NCI-H2029 treated with DMSO at 0.1 percent for 48 hours (cell line): ENCODE data around the gene UTP11.

ENCODE experiments used
- DNase-seq: peaks from one replicate; lab custom pipeline; 2025; lab: John Stamatoyannopoulos, UW

Gene UTP11

GRCh38 chr1:38046333-38046883 is 33.9 kb downstream of the UTP11 start, which contains the start of gene POU3F1:
Gene POU3F1, minus strand, starts transcription at chr1:38046793. Its CDS starts 50 bp downstream, at chr1:38046743.
- DNase-seq: no peak

DNA sequence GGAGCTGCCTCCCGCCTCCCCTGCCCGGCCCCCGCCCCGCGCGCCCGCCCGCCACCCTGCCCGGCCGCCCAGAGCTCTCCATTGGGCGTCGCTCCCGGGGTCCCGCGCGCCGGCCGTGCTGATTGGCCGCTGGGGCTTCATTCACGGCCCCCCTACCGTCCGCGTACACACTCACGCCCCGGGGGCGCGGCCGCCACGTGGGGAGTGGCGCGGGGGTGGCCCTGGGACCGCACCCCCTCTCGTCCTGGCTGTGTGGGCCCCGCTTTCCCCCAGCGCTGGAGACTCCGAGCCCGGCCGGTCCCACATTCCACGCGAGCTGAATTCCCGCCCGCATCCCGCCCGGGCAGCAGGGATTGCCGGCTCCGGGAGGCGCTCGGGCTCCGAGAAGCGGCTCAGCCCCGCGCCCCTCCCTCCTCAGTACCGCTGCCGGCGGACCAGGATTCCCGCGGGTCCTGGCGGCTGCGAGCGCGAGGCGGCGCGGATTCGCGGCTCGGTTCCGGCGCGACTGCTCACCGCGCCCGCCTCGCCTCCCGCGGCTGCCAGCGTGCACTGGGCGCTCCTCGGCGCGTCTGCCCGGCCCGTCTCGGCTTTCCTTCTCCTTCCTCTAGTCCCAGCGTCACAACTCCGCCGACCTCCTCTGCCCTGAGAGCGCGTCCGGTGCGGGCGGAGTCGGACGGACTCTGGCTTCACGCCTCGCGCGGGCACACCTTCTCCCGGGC is 34.5 kb downstream of the UTP11 start:
- DNase-seq: peak; percentile 77

DNA sequence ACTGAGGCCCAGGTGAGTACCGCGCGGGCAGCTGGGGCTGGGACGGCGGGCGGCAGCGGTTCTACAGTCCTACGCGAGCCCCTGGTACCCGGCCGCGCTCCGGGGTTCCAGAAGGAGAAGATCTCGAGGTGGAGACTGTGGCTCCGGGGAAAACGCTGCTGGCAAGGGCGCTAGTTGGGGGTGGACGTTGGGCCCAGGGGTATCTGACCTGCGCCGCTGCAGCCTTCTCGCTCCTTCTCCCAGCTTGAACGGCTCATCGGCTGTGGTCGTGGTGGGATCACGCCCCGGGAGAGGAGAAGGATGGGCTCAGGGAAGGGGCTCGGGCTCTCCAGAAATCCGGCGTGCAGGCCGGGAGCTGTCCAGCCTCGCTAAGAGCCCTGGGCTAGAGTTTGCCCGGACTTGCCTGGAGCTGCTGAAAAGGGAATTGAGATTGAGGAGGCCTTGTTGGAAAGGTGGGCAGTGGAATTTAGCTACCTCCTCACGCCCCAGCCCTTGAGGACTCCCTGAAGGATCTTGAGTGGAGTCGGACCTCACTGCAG is 35.1 kb downstream of the UTP11 start:
- DNase-seq: no peak

- DNase-seq: no peak
Observed at GRCh38 chr1:38050397-38051078, 38.0 kb downstream of the UTP11 start.

DNA sequence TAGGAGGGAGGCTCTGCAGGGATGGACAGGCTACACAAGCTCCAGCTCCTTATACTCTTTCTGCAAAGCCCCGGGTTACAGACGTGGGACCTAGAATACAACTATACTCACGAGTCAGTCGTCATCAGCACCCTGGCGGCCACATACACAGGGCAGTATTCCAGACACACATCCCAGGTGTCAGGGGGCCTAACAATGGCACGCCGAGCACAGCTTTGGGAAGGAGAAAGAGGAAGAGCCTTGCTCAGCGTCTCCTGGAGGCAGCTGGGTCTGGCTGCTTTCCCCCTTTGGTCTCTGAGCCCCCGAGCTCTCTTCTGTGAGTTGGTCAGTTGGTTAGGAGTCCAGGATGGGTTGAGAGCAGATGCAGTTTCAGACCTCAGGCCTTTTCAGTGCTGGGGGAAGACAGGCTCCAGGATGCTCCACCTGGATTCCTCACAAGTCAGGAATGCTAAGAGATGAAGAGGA is 38.6 kb downstream of the UTP11 start:
- DNase-seq: no peak

DNA sequence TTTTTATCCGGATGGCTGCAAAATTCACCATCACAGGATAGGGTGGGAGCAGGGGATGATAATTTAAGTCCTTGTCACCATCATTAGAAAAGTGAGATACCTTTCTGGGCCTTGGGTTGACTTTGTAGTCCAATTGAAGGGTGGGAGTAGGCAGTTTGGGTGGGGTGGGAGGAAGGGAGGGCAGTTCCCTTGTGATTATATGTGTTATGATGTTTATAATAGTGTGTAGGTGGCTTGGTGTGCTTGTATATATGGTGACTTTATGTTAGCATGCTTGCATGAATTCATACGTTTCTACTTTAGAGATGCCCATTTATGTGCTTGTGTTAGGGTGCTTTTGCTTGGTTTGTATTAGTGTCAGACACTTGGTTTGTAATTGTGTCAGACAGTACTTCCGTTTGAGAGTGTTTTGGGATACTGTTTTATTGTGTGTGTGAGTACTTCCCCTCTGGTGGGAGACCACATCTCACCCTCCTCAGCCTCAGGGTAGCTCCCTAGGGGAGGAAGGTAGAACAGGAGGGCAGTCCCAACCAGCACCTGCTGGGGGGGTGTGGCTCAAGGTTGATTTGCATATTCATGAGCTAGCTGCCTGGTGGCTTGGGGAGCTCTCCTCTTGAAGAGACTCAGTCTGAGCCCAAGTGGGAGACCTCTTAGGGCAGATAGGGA is 40.3 kb downstream of the UTP11 start:
- DNase-seq: no peak

GRCh38 chr1:38053416-38054091 is 41.0 kb downstream of the UTP11 start:
- peak; percentile 94 for DNase-seq

- DNase-seq: no peak
Observed at GRCh38 chr1:38055398-38055797, 42.9 kb downstream of the UTP11 start.

DNA sequence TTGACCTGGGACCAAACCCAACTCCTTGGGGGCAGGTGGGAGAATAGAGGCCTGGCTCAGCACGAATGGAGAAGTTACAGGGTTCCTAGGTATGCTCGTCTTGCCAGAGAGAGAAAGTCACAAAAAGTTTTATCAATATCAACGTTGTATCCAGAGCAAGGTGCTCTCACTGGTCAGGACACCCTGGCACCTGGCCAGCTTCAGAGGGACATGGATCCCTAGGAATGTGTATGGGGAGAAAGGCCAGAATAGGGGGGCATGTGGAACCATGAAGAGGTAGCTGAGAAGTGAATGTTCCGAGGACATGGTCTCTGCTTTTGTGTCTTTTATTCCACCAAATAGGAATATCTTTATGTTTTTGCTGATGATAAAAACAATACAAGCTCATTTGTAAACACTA is 43.4 kb downstream of the UTP11 start:
- DNase-seq: no peak

GRCh38 chr1:38059635-38060250 is 47.2 kb downstream of the UTP11 start:
- no peak for DNase-seq

- DNase-seq: no peak
Observed at GRCh38 chr1:38060498-38060897, 48.0 kb downstream of the UTP11 start.

DNA sequence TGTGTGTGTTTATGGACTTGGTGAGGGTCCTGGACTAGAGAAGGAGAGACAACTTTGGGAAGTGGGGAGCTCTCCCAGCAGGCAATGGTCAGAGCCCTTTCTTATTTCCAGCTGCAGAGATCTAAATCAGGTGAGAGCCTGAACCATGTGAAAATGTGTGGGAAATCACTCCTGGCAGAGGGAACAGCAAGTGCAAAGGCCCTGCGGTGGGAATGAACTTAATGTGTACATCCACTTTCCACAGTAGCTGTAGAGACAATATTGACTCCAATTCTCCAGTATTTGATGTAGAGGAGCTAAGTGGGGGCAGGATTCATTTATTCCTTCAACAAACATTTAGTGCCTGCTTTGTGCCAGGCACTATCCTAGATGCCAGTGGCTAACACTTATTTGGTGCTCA is 48.8 kb downstream of the UTP11 start:
- DNase-seq: no peak

DNA sequence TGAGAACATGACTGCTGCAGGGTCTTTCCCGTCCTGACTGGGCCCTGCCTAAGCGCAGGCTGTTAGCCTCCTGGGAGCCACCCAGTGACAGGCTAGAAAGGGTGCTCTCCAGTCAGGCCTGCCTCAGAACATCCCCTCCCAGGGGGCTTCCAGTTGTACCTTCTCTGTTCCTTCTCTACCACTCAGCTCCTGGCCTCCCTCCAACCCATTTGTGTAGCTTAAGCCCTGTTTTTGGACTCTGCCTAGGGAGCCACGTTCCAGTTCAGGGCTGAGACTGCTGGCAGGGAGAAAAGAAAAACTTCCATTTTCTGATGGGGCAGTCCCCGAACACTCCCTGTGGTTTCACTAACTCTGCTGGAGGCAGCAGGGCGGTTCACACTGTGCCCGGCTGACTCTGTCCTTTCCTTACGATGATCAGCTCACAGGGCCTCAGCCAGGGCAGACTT is 49.4 kb downstream of the UTP11 start:
- DNase-seq: no peak

- peak; percentile 100 for DNase-seq
Observed at GRCh38 chr1:38062361-38063288, 50.1 kb downstream of the UTP11 start.

GRCh38 chr1:38063616-38064015 is 51.1 kb downstream of the UTP11 start:
- DNase-seq: no peak

GRCh38 chr1:38064197-38064903 is 51.8 kb downstream of the UTP11 start:
- DNase-seq: no peak

- no peak for DNase-seq
Observed at GRCh38 chr1:38068220-38068979, 55.9 kb downstream of the UTP11 start.

- DNase-seq: no peak
Observed at GRCh38 chr1:38068980-38069340, 56.4 kb downstream of the UTP11 start.
